Measurements from ENCODE around the gene HNMT.
"Not testable (repeated sequence)": the region's sequence is repeated elsewhere in the genome, so short reads cannot be mapped to it uniquely, and the experiment has no call there.

DNA sequence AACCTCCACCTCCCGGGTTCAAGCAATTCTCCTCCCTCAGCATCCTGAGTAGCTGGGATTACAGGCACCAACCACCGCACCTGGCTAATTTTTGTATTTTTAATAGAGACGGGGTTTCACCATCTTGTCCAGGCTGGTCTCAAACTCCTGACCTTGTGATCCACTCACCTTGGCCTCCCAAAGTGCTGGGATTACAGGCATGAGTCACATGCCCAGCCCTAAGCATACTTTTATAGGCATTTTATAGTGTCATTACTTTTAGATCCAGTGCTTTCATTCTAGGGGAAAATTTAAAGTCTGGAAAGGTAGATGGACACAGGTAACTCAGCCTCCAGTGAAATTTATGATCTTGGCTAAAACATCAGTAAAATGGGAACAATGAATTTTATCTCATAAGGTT, 7.0 kb downstream of the HNMT start:
- TF ChIP-seq, protein P1, sequence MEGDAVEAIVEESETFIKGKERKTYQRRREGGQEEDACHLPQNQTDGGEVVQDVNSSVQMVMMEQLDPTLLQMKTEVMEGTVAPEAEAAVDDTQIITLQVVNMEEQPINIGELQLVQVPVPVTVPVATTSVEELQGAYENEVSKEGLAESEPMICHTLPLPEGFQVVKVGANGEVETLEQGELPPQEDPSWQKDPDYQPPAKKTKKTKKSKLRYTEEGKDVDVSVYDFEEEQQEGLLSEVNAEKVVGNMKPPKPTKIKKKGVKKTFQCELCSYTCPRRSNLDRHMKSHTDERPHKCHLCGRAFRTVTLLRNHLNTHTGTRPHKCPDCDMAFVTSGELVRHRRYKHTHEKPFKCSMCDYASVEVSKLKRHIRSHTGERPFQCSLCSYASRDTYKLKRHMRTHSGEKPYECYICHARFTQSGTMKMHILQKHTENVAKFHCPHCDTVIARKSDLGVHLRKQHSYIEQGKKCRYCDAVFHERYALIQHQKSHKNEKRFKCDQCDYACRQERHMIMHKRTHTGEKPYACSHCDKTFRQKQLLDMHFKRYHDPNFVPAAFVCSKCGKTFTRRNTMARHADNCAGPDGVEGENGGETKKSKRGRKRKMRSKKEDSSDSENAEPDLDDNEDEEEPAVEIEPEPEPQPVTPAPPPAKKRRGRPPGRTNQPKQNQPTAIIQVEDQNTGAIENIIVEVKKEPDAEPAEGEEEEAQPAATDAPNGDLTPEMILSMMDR (IDR thresholded peaks at IDR 0.05) = not testable (repeated sequence)
- not testable (repeated sequence) for TF ChIP-seq POLR2A, EP300 (IDR thresholded peaks at IDR 0.05)

Data from ovary (tissue), 3 donors.